GM12878 (cell line): Measurements from ENCODE around the gene MMEL1. TPM values are rescaled to one million over a fixed set of nuclear protein-coding genes. Genes with fewer than 3 reads are reported as not detected.

Source experiments
- BACH1 ChIP-seq: fragments of 450-650 bp; IDR thresholded peaks from 2 replicates; pipeline ENCODE4 v1.6.1; 2017; ENCODE audit warnings: mild to moderate bottlenecking, borderline replicate concordance
- BCLAF1 ChIP-seq: fragments of 450-650 bp; IDR thresholded peaks from 2 replicates; pipeline ENCODE4 v1.6.1; 2017; ENCODE audit warnings: antibody characterized with exemption, mild to moderate bottlenecking, moderate library complexity
- CBFB ChIP-seq: IDR thresholded peaks from 2 replicates; pipeline ENCODE4 v1.6.1; 2016; ENCODE audit warnings: antibody characterized with exemption, low read depth
- HCFC1 ChIP-seq: fragments of 150-350 bp; IDR thresholded peaks from 2 replicates; pipeline ENCODE4 v1.6.1; 2014; ENCODE audit warnings: low read length
- HDGF ChIP-seq: fragments of 450-650 bp; IDR thresholded peaks from 2 replicates; pipeline ENCODE4 v1.6.1; 2016; ENCODE audit warnings: antibody characterized with exemption
- IKZF1 ChIP-seq: fragments of 450-650 bp; conservative IDR thresholded peaks from 2 replicates; pipeline ENCODE4 v1.6.1; 2017; ENCODE audit warnings: antibody characterized with exemption, mild to moderate bottlenecking
- IKZF2 ChIP-seq, 2 experiments: fragments of 450-650 bp; IDR thresholded peaks; 2 replicates each; pipeline ENCODE4 v1.6.1; 2017; ENCODE audit warnings: mild to moderate bottlenecking in 2 of 2, moderate library complexity in 2 of 2
- IRF3 ChIP-seq: fragments of 450-650 bp; IDR thresholded peaks from 2 replicates; pipeline ENCODE4 v1.6.1; 2014; ENCODE audit warnings: mild to moderate bottlenecking
- IRF4 ChIP-seq: IDR thresholded peaks from 2 replicates; pipeline ENCODE4 v1.6.1; 2011; ENCODE audit warnings: low read depth, low read length
- KDM1A ChIP-seq: fragments of 200-600 bp; sonication (generic); IDR thresholded peaks from 2 replicates; pipeline ENCODE4 v1.6.1; 2016; ENCODE audit warnings: borderline replicate concordance
- MTA3 ChIP-seq: IDR thresholded peaks from 2 replicates; pipeline ENCODE4 v1.6.1; 2012; ENCODE audit warnings: low read length, inconsistent platforms, borderline replicate concordance
- NFIC ChIP-seq: IDR thresholded peaks from 2 replicates; pipeline ENCODE4 v1.6.1; 2012; ENCODE audit warnings: low read depth, mild to moderate bottlenecking, inconsistent platforms, low read length, moderate library complexity
- NFYA ChIP-seq: IDR thresholded peaks from 2 replicates; pipeline ENCODE4 v1.6.1; 2011; ENCODE audit warnings: low read depth, mild to moderate bottlenecking, low read length, improper control_type of control experiment, borderline replicate concordance
- NRF1 ChIP-seq: conservative IDR thresholded peaks from 2 replicates; pipeline ENCODE4 v1.6.1; 2011; ENCODE audit warnings: mild to moderate bottlenecking, low read depth, low read length, improper control_type of control experiment
- TCF3 ChIP-seq: IDR thresholded peaks from 2 replicates; pipeline ENCODE4 v1.6.1; 2012; ENCODE audit warnings: low read depth, mild to moderate bottlenecking, low read length, borderline replicate concordance; ENCODE audit not compliant: insufficient read depth
- YBX1 ChIP-seq: fragments of 450-650 bp; IDR thresholded peaks from 2 replicates; pipeline ENCODE4 v1.6.1; 2016; ENCODE audit warnings: antibody characterized with exemption
- ZBTB4 ChIP-seq: fragments of 450-650 bp; formaldehyde crosslinking; IDR thresholded peaks from 2 replicates; pipeline ENCODE4 v1.4.0; 2022; ENCODE audit warnings: mild to moderate bottlenecking, moderate library complexity
- ZSCAN29 ChIP-seq: fragments of 450-650 bp; IDR thresholded peaks from 2 replicates; pipeline ENCODE4 v1.6.1; 2017; ENCODE audit warnings: mild to moderate bottlenecking, moderate library complexity
- polyA plus RNA-seq, 11 experiments: library from polyadenylated mRNA; depleted of rRNA in 4 of 11; unstranded in 6 of 11; stranded (reverse) in 5 of 11; fragments of >200 nt; fragmentation: Nextera tagmentation in 4 of 11; fragmentation: Illumina TruSeq in 1 of 11; extraction: Ambion mirVana in 4 of 11; extraction: Trizol in 1 of 11; gene quantifications; 1 replicate in 1 of 11; 2 replicates in 10 of 11; pipeline versions ENCODE4 v1.2.1 to v1.2.3, GENCODE V29; 2011 to 2016; ENCODE audit warnings: inconsistent platforms in 2 of 11, missing spikeins in 2 of 11, low read depth in 1 of 11
- total RNA-seq, 4 experiments: library from RNA; depleted of rRNA in 3 of 4; stranded (reverse); fragments of >200 nt in 3 of 4; fragmentation: Illumina TruSeq in 1 of 4; extraction: Trizol in 1 of 4; gene quantifications; 2 replicates each; pipeline versions ENCODE4 v1.2.1 to v1.2.3, GENCODE V29; 2013 to 2021
- TF ChIP-seq, protein P1 (sequence below), 3 experiments: IDR thresholded peaks in 2 of 3; conservative IDR thresholded peaks in 1 of 3; 2 replicates each; pipeline ENCODE4 v1.5.1; 2011; ENCODE audit warnings: low read depth in 3 of 3, low read length in 3 of 3, mild to moderate bottlenecking in 3 of 3, control low read depth in 2 of 3, moderate library complexity in 2 of 3, inconsistent platforms in 1 of 3, mixed read lengths in 1 of 3; ENCODE audit not compliant: control insufficient read depth in 2 of 3, insufficient read depth in 1 of 3; ENCODE audit errors: extremely low read depth in 1 of 3

MMEL1 gene
- total and polyA plus RNA-seq, 10 of the 15 experiments (the other 5 are each of a cell fraction or from before 2014, with no cell fraction given), result 0.11 TPM; not detected in 9

DNA sequence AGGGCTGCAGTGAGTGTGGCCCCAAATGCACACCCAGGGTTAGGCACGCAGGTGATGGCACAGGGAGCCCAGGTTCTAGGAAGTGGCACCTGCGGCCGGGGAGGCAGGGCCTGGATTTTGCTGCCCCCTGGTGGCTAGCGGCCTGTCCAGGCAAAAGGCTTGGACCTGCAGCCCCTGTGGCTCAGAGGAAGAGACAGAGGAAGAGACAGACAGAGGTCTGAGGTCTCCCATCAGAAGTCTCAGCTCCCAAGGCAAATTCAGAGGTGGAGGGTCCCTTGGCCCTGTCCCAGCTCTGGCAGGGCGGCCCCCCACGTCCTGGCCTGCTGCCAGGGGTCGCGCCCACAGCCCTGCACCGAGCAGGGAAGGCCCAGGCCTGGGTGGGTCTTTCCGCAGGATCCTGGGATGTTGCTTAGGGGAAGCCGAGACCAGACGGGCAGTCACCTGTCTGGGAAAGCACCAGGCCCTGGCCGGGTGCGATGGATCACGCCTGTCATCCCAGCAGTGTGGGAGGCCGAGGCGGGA, 84.7 kb downstream of the MMEL1 start (continued):
- TF ChIP-seq ZBTB4 (CRISPR knock-in tag) (no peak), HDGF (no peak; the same call in 1 of the 2 replicates), BCLAF1 (no peak), IKZF1 (peak; percentile 89), IRF4 (no peak; the same call in 1 of the 2 replicates), IKZF2 (IDR thresholded peaks at IDR 0.05) (peak; percentile 75 to 78), BACH1 (peak; percentile 71; the same call in 1 of the 2 replicates), IRF3 (no peak), TCF3 (no peak; the same call in 1 of the 2 replicates), YBX1 (no peak), NRF1 (no peak), HCFC1 (0 out of 2 replicates have a peak, but pooled peaks have one; percentile 8), NFYA (no peak), MTA3 (no peak), KDM1A (no peak), CBFB (no peak), NFIC (no peak), ZSCAN29 (no peak)
- TF ChIP-seq, protein P1, sequence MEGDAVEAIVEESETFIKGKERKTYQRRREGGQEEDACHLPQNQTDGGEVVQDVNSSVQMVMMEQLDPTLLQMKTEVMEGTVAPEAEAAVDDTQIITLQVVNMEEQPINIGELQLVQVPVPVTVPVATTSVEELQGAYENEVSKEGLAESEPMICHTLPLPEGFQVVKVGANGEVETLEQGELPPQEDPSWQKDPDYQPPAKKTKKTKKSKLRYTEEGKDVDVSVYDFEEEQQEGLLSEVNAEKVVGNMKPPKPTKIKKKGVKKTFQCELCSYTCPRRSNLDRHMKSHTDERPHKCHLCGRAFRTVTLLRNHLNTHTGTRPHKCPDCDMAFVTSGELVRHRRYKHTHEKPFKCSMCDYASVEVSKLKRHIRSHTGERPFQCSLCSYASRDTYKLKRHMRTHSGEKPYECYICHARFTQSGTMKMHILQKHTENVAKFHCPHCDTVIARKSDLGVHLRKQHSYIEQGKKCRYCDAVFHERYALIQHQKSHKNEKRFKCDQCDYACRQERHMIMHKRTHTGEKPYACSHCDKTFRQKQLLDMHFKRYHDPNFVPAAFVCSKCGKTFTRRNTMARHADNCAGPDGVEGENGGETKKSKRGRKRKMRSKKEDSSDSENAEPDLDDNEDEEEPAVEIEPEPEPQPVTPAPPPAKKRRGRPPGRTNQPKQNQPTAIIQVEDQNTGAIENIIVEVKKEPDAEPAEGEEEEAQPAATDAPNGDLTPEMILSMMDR (IDR thresholded peaks at IDR 0.05 in 2 of 3, conservative IDR thresholded peaks at IDR 0.05 in 1 of 3; ENCODE audit: control insufficient read depth in 2 of 3, extremely low read depth in 1 of 3, insufficient read depth in 1 of 3, low read depth in 3 of 3, low read length in 3 of 3), result peak; percentile 92 to 95 (median 94); a peak in 5 of 6 replicates
